GM18873 (cell line): ENCODE data around the gene PCNX1.
"Not testable (repeated sequence)": the region's sequence is repeated elsewhere in the genome, so short reads cannot be mapped to it uniquely, and the experiment has no call there.

Experiments
- ATAC-seq: cut with Tn5 transposase; IDR thresholded peaks from one replicate; pipeline ENCODE4 v1.9.1; 2021; ENCODE audit warnings: mild to moderate bottlenecking, moderate library complexity, moderate number of reproducible peaks; ENCODE audit not compliant: unreplicated experiment, low FRiP score

PCNX1 gene

GRCh38 chr14:71140157-71140556, 232.9 kb downstream of the PCNX1 start:
- ATAC-seq = no peak

DNA sequence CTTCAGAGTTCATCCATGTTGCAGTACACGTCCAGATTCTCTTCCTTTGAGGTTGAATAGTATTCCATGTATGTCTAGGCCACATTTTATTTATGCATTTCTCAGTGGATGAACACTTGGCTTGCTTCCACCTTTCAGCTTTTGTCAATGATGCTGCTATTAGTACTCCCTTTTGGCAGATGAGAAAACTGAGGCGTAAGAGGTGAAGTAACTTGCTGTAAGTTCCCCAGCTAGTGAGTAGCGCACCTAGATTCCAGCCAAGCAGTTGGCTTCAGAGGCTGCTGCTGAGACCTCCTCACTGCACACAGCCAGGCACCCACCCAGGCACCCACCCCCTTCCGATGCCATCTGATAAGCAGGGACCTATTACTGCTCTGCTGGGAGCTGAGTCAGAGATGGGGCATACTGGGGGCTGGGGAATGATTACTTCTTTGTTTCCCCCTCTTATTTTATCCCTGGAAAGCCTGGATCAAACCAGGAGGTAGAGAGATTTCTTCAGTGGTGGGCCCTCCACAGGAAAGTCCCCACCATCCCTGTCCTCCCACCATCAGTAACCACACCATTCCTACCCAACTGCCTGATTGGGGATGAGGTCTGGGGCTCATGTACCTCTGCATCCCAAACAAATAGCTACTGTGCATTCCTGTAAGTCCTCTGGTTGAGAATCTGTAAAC, 234.6 kb downstream of the PCNX1 start:
- no peak for ATAC-seq

DNA sequence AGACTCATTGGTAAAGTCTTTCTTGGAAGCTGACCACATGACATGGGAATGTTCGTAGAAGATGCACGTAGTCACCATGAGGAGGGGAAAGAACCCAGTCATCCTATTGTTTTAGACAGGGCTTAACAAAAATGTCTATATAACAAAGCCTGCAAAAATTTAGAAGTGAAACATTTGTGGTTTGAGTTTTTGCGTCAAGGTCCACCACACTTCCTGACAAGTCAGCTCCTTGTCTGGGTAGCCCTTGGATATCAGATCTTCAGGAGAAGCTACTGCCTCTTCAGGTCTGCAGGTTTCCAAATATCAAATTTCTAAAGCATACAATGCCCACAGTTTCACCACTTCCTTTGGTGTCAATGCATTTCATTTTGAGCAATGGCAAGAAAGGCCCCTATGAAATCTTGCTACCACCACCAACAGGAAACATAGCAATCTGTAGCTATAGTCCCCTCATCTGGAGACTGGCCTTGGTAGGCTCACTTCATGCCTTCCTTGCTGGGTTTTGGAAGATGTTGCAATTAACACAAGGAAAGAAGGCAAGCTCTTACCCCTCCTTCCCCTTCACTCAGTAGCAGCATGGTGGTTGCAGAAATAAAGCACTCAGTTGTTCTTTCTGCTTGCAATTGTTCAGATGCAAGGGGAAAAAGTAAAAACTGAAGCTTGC, 235.2 kb downstream of the PCNX1 start:
- ATAC-seq = no peak

- no peak for ATAC-seq
Measured at GRCh38 chr14:71143381-71144290, 236.4 kb downstream of the PCNX1 start.

- not testable (repeated sequence) for ATAC-seq
Measured at GRCh38 chr14:71147335-71147734, 240.1 kb downstream of the PCNX1 start.

DNA sequence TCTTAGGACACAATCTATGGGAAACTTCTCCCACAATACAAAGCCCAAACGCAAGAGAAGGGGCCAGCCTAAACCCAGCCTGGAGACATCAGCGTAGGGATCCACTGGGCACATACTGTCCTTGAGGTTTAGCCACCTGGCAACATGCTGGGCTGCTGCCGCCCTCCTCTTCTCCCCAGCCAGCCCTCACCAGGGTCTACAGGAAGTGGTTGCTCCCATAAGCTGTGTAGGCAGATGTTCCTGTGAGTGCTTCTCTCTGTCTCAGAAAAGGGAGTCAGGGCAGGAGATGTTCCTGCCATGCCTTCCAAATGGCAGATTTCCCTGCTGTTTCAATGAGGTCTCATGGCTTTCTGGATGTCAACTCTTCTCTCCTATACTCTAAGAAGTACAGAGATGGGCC, 241.4 kb downstream of the PCNX1 start:
- no peak for ATAC-seq

GRCh38 chr14:71150737-71151136, 243.5 kb downstream of the PCNX1 start:
- no peak for ATAC-seq

- no peak for ATAC-seq
Measured at GRCh38 chr14:71155743-71156142, 248.5 kb downstream of the PCNX1 start.

DNA sequence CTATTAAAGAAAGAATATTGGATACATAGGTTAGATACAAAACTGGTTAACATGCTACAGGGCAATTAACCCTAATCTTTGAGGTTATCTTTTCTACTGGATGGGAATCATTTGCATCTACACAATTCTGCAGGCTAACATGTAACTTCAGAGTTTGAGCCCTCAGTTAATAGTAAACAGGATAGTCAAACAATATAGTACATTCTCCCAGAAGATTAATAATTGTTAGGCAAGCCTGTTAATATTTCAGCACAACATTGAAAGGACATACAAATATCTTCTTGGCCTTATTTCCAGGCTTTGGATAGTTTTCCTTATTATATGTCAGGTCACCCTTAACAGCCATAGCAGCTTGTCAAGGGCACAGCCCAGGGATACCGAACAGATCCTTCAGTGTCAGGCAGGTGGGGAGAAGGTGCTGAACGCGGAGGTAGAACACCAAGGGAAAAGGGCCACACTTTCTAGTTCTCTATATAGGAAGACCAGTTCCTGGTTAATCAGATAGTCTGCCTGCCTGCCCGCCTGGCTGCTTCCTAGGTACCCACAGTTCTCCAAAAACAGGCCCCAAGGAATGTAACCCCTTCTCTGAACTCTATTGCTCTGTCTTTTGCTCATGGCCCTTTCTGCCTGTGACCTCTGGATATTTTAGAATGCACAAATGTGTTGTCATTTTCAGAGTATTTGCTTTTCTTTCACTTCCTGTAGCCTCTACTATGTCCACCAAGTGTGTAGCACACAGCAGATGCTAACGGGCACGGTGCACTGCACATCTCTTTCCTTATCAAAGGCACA, 256.0 kb downstream of the PCNX1 start:
- no peak for ATAC-seq

- ATAC-seq = no peak
Measured at GRCh38 chr14:71163842-71164629, 256.8 kb downstream of the PCNX1 start.
